ENCODE data around the gene RUVBL1. TPM values are rescaled to one million over a fixed set of nuclear protein-coding genes. Genes with fewer than 3 reads are reported as not detected.

Gene RUVBL1
- polyA plus RNA-seq, 6 donors from 2014 or later: 24.4 to 60.7 (median 51.2) TPM

DNA sequence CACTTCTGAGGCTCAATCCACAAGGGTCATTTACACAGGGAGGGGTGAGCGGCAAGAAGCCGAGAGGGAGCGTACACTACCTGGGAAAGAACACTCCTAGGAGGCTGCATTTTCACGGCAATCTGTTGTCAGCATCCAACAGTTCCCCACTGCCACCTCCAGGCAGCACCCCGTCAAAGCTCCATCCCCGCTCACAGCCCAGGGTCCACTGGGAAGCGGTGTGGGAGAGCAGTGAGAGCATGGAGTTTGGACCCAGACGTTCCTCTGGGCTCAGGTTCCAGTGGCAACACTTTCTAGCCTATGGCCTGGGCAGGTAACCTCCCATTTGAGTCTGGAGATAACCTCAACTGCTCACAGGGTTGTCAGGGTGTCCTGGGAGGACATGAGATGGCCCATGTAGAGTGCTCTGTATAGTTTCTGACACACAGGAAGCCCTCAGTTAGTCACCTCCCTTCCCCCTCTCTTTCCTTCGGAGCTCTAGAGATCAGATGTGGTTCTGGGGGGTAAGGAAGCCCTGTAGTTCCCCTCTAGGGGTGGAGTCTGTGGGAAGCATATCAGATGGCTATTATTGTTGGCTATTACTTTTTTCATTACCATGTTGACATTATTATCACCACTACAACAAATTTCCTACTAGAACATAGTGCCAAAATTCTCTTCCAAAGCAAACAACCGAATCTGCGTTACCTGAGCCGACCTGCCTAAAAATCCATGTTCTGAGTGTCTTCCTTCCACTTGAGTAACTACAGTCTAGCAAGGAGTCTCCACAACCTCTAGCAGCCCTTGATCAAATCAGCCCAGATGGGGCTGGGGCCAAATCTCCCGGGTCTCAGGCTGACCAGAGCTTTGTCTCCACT is 29.1 kb downstream of the RUVBL1 start:
- no peaks in the 10 kb centered on the region for H3K9me3 Mint-ChIP-seq
- peaks cover 14 to 21% of the 10 kb centered on the region in 2 donors for H3K36me3 Mint-ChIP-seq
- no peak overlapping the region for H3K27ac Mint-ChIP-seq
- DNase-seq (no peak), ATAC-seq (ENCODE audit: low read depth in 2 of 2) (no peak)
- no peaks in the 10 kb centered on the region for H3K4me1 Mint-ChIP-seq
- H3K27me3 Mint-ChIP-seq: no peaks in the 10 kb centered on the region
- peak overlapping the region in 1 of 8 donors; percentile 1 for H3K4me3 Mint-ChIP-seq

DNA sequence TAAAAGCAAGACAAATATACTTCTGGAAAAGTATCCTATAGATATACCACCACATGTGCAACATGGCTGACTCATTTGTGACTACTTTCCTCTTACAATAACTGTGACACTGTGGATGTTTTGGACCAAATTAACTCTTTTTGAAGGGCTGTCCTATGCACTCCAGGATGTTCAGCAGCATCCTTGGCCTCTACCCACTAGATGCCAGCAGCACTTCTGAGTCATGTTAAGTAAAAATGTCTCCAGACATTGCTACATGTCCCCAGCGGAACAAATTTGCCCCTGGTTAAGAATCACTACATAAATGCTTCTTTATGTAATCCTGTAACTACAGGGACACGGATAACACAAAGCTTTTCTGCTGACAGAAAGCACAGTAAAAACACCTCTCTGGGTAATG is 32.0 kb downstream of the RUVBL1 start:
- ATAC-seq (ENCODE audit: low read depth in 2 of 2) (no peak), DNase-seq (no peak)
- Mint-ChIP-seq H3K27ac (peak overlapping the region in 1 of 6 donors; percentile 44), H3K9me3 (no peaks in the 10 kb centered on the region), H3K27me3 (no peaks in the 10 kb centered on the region), H3K36me3 (peaks cover 9 to 16% of the 10 kb centered on the region in 2 donors), H3K4me1 (peaks cover 0 to 3% (median 0%) of the 10 kb centered on the region in 3 donors), H3K4me3 (no peak overlapping the region)

DNA sequence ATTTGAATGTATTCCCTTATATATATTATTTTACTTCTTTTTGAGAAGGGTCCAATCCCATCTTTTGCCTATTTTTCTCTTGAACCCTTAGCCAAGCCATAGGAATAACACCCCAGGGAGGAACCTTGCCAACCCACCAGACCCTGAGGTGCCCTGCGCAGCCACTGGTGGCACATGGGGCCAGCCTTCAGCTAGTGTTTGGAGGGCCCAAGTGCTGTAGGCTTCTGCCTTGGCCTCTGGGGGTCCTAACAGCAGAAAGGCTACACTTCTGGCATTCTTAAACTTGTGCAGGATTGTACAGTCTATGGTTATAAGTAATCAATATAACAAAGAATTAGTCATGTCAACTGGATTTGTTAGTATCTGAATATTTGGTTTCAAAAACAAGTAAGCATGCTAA is 34.5 kb downstream of the RUVBL1 start:
- H3K27ac Mint-ChIP-seq: no peak overlapping the region
- no peak overlapping the region for H3K4me3 Mint-ChIP-seq
- H3K9me3 Mint-ChIP-seq: no peaks in the 10 kb centered on the region
- H3K36me3 Mint-ChIP-seq: peaks cover 12 to 15% of the 10 kb centered on the region in 2 donors
- ATAC-seq (ENCODE audit: low read depth in 2 of 2) (no peak), DNase-seq (no peak)
- H3K27me3 Mint-ChIP-seq: no peaks in the 10 kb centered on the region
- peaks cover 0 to 3% (median 0%) of the 10 kb centered on the region in 3 donors for H3K4me1 Mint-ChIP-seq

GRCh38 chr3:128084675-128085021 is 39.0 kb downstream of the RUVBL1 start:
- Mint-ChIP-seq H3K9me3 (no peaks in the 10 kb centered on the region), H3K27me3 (no peaks in the 10 kb centered on the region), H3K27ac (peak overlapping the region in 1 of 6 donors; percentile 14), H3K4me3 (peak overlapping the region in 1 of 8 donors; percentile 29), H3K4me1 (peaks cover 0 to 3% (median 0%) of the 10 kb centered on the region in 3 donors), H3K36me3 (peaks cover 15 to 35% of the 10 kb centered on the region in 2 donors)
- DNase-seq (no peak), ATAC-seq (ENCODE audit: low read depth in 2 of 2) (no peak)

GRCh38 chr3:128083980-128084674 is 39.5 kb downstream of the RUVBL1 start:
- Mint-ChIP-seq H3K4me1 (peaks cover 0 to 3% (median 0%) of the 10 kb centered on the region in 3 donors), H3K9me3 (no peaks in the 10 kb centered on the region), H3K4me3 (peak overlapping the region in 1 of 8 donors; percentile 29), H3K27ac (peak overlapping the region in 2 of 6 donors; percentile 14 to 60), H3K36me3 (peaks cover 15 to 37% of the 10 kb centered on the region in 2 donors), H3K27me3 (no peaks in the 10 kb centered on the region)
- DNase-seq (no peak), ATAC-seq (ENCODE audit: low read depth in 2 of 2) (no peak)

DNA sequence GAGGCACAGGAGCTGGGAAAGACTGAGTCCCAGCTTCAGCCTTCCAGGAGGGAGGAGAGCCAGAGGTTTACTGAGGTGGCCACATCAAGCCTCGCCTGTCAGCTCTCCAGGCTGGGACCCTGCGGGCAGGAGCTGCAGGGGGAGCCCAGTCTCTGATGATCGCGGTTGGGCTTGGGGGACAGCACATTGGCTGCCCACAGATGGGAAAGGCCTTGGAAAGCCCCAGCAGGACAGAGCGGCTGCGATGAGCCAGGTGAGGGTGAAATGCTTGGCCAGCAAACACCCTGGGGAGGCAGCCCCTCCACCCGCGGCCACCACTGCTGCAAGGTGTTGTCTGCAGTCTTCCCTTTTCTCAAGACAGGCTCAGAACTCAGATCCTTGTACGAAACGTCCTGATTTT is 40.2 kb downstream of the RUVBL1 start:
- H3K9me3 Mint-ChIP-seq: no peaks in the 10 kb centered on the region
- H3K36me3 Mint-ChIP-seq: peaks cover 15 to 37% of the 10 kb centered on the region in 2 donors
- no peak for ATAC-seq (ENCODE audit: low read depth in 2 of 2)

GRCh38 chr3:128082546-128082945 is 41.1 kb downstream of the RUVBL1 start:
- no peaks in the 10 kb centered on the region for H3K27me3 Mint-ChIP-seq
- peak overlapping the region in 1 of 6 donors; percentile 52 for H3K27ac Mint-ChIP-seq
- ATAC-seq (ENCODE audit: low read depth in 2 of 2) (no peak), DNase-seq (no peak)
- no peak overlapping the region for H3K4me3 Mint-ChIP-seq
- H3K36me3 Mint-ChIP-seq: peaks cover 15 to 36% of the 10 kb centered on the region in 2 donors
- H3K9me3 Mint-ChIP-seq: no peaks in the 10 kb centered on the region
- H3K4me1 Mint-ChIP-seq: peaks cover 2 to 3% (median 3%) of the 10 kb centered on the region in 3 donors

More for the DNA sequence above, 40.2 kb downstream of the RUVBL1 start:
- Mint-ChIP-seq H3K27me3 (no peaks in the 10 kb centered on the region), H3K27ac (no peak overlapping the region), H3K4me3 (no peak overlapping the region), H3K4me1 (peaks cover 0 to 3% (median 0%) of the 10 kb centered on the region in 3 donors)
- DNase-seq: no peak

DNA sequence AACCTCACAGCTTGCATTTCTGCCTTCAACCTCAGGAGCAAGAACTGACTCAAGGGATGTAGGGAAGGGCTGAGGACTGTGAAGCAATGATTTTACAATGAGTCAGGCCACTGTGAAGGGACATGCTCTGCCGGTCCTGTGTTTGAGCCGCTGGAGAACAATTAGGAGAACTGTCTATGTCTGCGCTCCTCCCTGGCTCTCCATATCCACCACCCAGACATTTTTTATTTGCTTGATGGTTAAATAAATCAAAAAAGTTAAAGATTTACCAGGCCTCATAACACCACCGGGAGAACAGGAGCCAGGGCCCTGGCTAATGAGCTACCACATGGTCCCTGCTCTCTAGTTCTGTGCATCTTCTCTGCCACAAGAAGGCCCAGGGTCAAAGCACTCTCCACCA is 41.8 kb downstream of the RUVBL1 start:
- ATAC-seq (ENCODE audit: low read depth in 2 of 2) (no peak), DNase-seq (no peak)
- H3K36me3 Mint-ChIP-seq: peaks cover 11 to 33% of the 10 kb centered on the region in 2 donors
- no peak overlapping the region for H3K4me3 Mint-ChIP-seq
- H3K27me3 Mint-ChIP-seq: no peaks in the 10 kb centered on the region
- no peaks in the 10 kb centered on the region for H3K9me3 Mint-ChIP-seq
- no peak overlapping the region for H3K27ac Mint-ChIP-seq
- peaks cover 0 to 7% (median 6%) of the 10 kb centered on the region in 3 donors for H3K4me1 Mint-ChIP-seq

DNA sequence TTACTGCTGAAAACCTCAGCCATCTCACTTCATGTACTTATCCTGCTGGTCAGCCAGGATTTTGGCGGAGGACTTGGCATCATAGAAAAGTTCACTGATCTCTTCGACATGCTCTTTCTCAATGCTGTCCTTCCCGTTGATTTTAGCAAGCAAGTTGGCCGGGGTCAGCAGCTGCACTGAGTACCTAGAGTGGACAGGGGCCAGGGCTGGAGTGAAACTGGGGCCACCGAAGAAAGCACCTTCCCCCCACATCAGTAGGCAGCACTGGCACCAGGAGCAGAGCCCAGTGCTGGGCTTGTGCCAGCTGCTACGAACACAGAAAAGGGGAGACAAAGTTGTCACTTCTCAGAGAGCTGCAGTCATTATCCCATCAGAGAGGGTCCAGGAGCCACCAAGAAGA is 42.4 kb downstream of the RUVBL1 start:
- Mint-ChIP-seq H3K4me1 (peaks cover 0 to 11% (median 8%) of the 10 kb centered on the region in 3 donors), H3K36me3 (peaks cover 8 to 33% of the 10 kb centered on the region in 2 donors)
- no peak for ATAC-seq (ENCODE audit: low read depth in 2 of 2)

GRCh38 chr3:128080323-128081080 is 43.1 kb downstream of the RUVBL1 start:
- H3K27me3 Mint-ChIP-seq: no peaks in the 10 kb centered on the region
- no peak for DNase-seq
- ATAC-seq (ENCODE audit: low read depth in 2 of 2): no peak
- no peaks in the 10 kb centered on the region for H3K9me3 Mint-ChIP-seq
- H3K4me3 Mint-ChIP-seq: peak overlapping the region in 1 of 8 donors; percentile 12
- peak overlapping the region in 1 of 6 donors; percentile 12 for H3K27ac Mint-ChIP-seq
- H3K4me1 Mint-ChIP-seq: peaks cover 5 to 18% (median 8%) of the 10 kb centered on the region in 3 donors
- H3K36me3 Mint-ChIP-seq: peaks cover 6 to 32% of the 10 kb centered on the region in 2 donors

More for the DNA sequence above, 42.4 kb downstream of the RUVBL1 start:
- no peak for DNase-seq
- no peaks in the 10 kb centered on the region for H3K9me3 Mint-ChIP-seq
- H3K27me3 Mint-ChIP-seq: no peaks in the 10 kb centered on the region
- no peak overlapping the region for H3K4me3 Mint-ChIP-seq
- no peak overlapping the region for H3K27ac Mint-ChIP-seq

- Mint-ChIP-seq H3K27ac (no peak overlapping the region), H3K4me1 (peaks cover 9 to 25% (median 11%) of the 10 kb centered on the region in 3 donors), H3K36me3 (peaks cover 0 to 30% of the 10 kb centered on the region in 2 donors), H3K27me3 (no peaks in the 10 kb centered on the region), H3K4me3 (peak overlapping the region in 2 of 8 donors; percentile 12 to 58), H3K9me3 (no peaks in the 10 kb centered on the region)
- ATAC-seq (ENCODE audit: low read depth in 2 of 2) (no peak), DNase-seq (no peak)
These were observed 43.8 kb downstream of the RUVBL1 start for GRCh38 chr3:128079823-128080222.

GRCh38 chr3:128078875-128079274 is 44.7 kb downstream of the RUVBL1 start:
- Mint-ChIP-seq H3K36me3 (peaks cover 0 to 23% of the 10 kb centered on the region in 2 donors), H3K27me3 (no peaks in the 10 kb centered on the region), H3K9me3 (no peaks in the 10 kb centered on the region), H3K27ac (peak overlapping the region in 1 of 6 donors; percentile 26), H3K4me3 (peak overlapping the region in 1 of 8 donors; percentile 54), H3K4me1 (peaks cover 11 to 27% (median 12%) of the 10 kb centered on the region in 3 donors)
- no peak for ATAC-seq (ENCODE audit: low read depth in 2 of 2)
- DNase-seq: no peak

DNA sequence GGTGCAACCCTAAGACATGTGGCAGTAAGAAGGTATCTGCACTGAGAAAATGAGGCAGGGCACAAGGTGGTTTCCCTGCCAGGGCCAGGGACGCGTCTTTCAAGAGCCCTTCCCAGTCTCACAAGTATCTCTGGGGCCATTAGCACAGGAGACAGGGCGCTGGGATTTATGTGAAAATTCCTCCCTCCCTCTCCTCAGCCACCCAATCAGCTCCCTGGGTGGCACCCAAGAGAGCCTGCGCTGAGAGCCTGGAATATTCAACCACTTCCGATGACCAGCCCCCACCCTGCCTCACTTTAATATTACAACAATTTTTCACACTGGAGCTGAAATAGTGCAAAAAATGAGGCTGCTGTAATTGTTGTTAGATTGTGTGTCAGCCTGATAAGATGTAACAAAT is 45.3 kb downstream of the RUVBL1 start:
- Mint-ChIP-seq H3K9me3 (no peaks in the 10 kb centered on the region), H3K36me3 (peaks cover 0 to 23% of the 10 kb centered on the region in 2 donors), H3K4me3 (peak overlapping the region in 3 of 8 donors; percentile 51 to 79 (median 54)), H3K27me3 (no peaks in the 10 kb centered on the region), H3K4me1 (peaks cover 11 to 27% (median 12%) of the 10 kb centered on the region in 3 donors), H3K27ac (peak overlapping the region in 2 of 6 donors; percentile 21 to 76)
- DNase-seq: no peak
- no peak for ATAC-seq (ENCODE audit: low read depth in 2 of 2)
